ENCODE measurements around the gene QRICH1. TPM values are rescaled to one million over a fixed set of nuclear protein-coding genes. Genes with fewer than 3 reads are reported as not detected.

Gene QRICH1
- total and polyA plus RNA-seq, 2 of the 13 experiments (the other 11 are each of a cell fraction or from before 2014, with no cell fraction given): 52.6 to 102 TPM

DNA sequence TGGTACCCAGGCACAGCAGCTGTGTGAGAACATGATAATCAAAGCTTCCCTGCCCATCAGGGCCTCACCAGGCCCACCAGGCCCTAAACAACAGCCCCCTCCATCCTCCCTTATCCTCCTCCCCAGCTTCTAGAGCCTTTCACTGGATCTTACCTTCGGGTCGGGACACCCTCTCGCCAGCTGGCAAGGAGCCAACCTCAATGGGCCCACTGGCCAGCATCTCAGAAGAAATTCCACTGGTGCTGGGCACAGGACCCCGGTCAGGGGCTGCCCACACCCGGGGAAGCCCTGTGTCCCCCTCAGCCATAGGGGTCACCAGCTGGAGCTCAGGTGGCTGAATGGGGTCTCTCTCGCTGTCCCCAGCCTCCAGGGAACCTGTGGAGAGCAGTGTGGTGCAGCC, 17.5 kb upstream of the QRICH1 start:
- Histone ChIP-seq H3K4me2 (ENCODE audit: low read depth, low read length) (no peak overlapping the region), H3K27ac (ENCODE audit: extremely low read length, insufficient read depth, low read length) (no peak overlapping the region), H4K20me1 (ENCODE audit: insufficient read depth, low read length) (no peaks in the 10 kb centered on the region), H3K27me3 (ENCODE audit: control insufficient read depth in 1 of 2, insufficient read depth in 2 of 2, low read length in 2 of 2) (no peaks in the 10 kb centered on the region), H3K36me3 (replicated peaks in 1 of 2; ENCODE audit: control insufficient read depth in 1 of 2, insufficient read depth in 2 of 2, low read length in 2 of 2) (peaks cover 48 to 75% of the 10 kb centered on the region in 2 experiments), H3K4me1 (ENCODE audit: insufficient read depth, low read length) (no peaks in the 10 kb centered on the region), H3K9ac (ENCODE audit: insufficient read depth, low read depth, low read length) (no peak overlapping the region), H3K79me2 (ENCODE audit: insufficient read depth, low read length) (no peaks in the 10 kb centered on the region), H2AFZ (ENCODE audit: low read length) (no peak overlapping the region), H3K9me3 (ENCODE audit: low read length) (no peaks in the 10 kb centered on the region), H3K4me3 (replicated peaks in 1 of 3; ENCODE audit: insufficient read depth in 1 of 3, low read depth in 2 of 3, low read length in 3 of 3) (no peak overlapping the region)
- intact Hi-C loops (cut with micrococcal nuclease; ENCODE audit: unreplicated experiment) (no loop called here), in situ Hi-C loops (cut with HindIII; ENCODE audit: extremely low pct_ligation_motif_present, low pct_unique_long_range_greater_than_20kb) (no loop called here)
- FAIRE-seq (no peak), DNase-seq (ENCODE audit: low spot score) (no peak), ATAC-seq (no peak)
- CTCF ChIA-PET (ENCODE audit: low intra/inter-chr PET ratio, low total read pairs): no interaction called here
- WGBS (ENCODE audit: low lambda C conversion rate): 91% methylated on average over 4 of the region's 6 CpGs
- no TSS peak for BruUV-seq (replicated peaks)
- TF ChIP-seq NCOR1 (IDR thresholded peaks at IDR 0.05; ENCODE audit: borderline replicate concordance, low read length): no peak
- TF ChIP-seq KAT7 (CRISPR knock-in tag; IDR thresholded peaks at IDR 0.05; ENCODE audit: borderline replicate concordance): no peak
- TF ChIP-seq, protein P1, sequence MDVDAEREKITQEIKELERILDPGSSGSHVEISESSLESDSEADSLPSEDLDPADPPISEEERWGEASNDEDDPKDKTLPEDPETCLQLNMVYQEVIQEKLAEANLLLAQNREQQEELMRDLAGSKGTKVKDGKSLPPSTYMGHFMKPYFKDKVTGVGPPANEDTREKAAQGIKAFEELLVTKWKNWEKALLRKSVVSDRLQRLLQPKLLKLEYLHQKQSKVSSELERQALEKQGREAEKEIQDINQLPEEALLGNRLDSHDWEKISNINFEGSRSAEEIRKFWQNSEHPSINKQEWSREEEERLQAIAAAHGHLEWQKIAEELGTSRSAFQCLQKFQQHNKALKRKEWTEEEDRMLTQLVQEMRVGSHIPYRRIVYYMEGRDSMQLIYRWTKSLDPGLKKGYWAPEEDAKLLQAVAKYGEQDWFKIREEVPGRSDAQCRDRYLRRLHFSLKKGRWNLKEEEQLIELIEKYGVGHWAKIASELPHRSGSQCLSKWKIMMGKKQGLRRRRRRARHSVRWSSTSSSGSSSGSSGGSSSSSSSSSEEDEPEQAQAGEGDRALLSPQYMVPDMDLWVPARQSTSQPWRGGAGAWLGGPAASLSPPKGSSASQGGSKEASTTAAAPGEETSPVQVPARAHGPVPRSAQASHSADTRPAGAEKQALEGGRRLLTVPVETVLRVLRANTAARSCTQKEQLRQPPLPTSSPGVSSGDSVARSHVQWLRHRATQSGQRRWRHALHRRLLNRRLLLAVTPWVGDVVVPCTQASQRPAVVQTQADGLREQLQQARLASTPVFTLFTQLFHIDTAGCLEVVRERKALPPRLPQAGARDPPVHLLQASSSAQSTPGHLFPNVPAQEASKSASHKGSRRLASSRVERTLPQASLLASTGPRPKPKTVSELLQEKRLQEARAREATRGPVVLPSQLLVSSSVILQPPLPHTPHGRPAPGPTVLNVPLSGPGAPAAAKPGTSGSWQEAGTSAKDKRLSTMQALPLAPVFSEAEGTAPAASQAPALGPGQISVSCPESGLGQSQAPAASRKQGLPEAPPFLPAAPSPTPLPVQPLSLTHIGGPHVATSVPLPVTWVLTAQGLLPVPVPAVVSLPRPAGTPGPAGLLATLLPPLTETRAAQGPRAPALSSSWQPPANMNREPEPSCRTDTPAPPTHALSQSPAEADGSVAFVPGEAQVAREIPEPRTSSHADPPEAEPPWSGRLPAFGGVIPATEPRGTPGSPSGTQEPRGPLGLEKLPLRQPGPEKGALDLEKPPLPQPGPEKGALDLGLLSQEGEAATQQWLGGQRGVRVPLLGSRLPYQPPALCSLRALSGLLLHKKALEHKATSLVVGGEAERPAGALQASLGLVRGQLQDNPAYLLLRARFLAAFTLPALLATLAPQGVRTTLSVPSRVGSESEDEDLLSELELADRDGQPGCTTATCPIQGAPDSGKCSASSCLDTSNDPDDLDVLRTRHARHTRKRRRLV (CRISPR knock-in tag; IDR thresholded peaks at IDR 0.05): no peak
- no peak for TF ChIP-seq ZSCAN12 (CRISPR knock-in tag; IDR thresholded peaks at IDR 0.05)
- no peak for TF ChIP-seq BHLHE40 (IDR thresholded peaks at IDR 0.05; ENCODE audit: low read length)
- TF ChIP-seq ZNF121 (CRISPR knock-in tag; IDR thresholded peaks at IDR 0.05): no peak
- TF ChIP-seq NR2F1 (CRISPR knock-in tag; IDR thresholded peaks at IDR 0.05): no peak
- TF ChIP-seq MEIS1 (CRISPR knock-in tag; IDR thresholded peaks at IDR 0.05; ENCODE audit: borderline replicate concordance): no peak
- no peak for TF ChIP-seq POLR2AphosphoS2 (IDR thresholded peaks at IDR 0.05; ENCODE audit: low read depth, low read length)
- no peak for TF ChIP-seq GABPA (IDR thresholded peaks at IDR 0.05; ENCODE audit: low read depth, low read length)
- no peak for TF ChIP-seq GABPA (CRISPR knock-in tag; IDR thresholded peaks at IDR 0.05; ENCODE audit: low read depth)
- no peak for TF ChIP-seq ATRX (CRISPR knock-in tag; IDR thresholded peaks at IDR 0.05; ENCODE audit: borderline replicate concordance)
- TF ChIP-seq, protein P2, sequence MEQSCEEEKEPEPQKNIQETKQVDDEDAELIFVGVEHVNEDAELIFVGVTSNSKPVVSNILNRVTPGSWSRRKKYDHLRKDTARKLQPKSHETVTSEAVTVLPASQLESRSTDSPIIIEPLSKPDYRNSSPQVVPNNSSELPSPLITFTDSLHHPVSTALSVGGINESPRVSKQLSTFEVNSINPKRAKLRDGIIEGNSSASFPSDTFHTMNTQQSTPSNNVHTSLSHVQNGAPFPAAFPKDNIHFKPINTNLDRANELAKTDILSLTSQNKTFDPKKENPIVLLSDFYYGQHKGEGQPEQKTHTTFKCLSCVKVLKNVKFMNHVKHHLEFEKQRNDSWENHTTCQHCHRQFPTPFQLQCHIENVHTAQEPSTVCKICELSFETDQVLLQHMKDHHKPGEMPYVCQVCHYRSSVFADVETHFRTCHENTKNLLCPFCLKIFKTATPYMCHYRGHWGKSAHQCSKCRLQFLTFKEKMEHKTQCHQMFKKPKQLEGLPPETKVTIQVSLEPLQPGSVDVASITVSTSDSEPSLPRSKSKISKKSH (CRISPR knock-in tag; IDR thresholded peaks at IDR 0.05; ENCODE audit: borderline replicate concordance): no peak
- TF ChIP-seq TAF1 (CRISPR knock-in tag; IDR thresholded peaks at IDR 0.05): no peak
- TF ChIP-seq ZNF615 (CRISPR knock-in tag; IDR thresholded peaks at IDR 0.05; ENCODE audit: borderline replicate concordance): no peak
- no peak for TF ChIP-seq YY1 (IDR thresholded peaks at IDR 0.05; ENCODE audit: insufficient read depth, insufficient replicate concordance, low read depth, low read length)
- TF ChIP-seq, protein P3, sequence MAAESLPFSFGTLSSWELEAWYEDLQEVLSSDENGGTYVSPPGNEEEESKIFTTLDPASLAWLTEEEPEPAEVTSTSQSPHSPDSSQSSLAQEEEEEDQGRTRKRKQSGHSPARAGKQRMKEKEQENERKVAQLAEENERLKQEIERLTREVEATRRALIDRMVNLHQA (CRISPR knock-in tag; IDR thresholded peaks at IDR 0.05): no peak
- no peak for TF ChIP-seq ZNF207 (IDR thresholded peaks at IDR 0.05; ENCODE audit: borderline replicate concordance)
- no peak for TF ChIP-seq KLF9 (CRISPR knock-in tag; IDR thresholded peaks at IDR 0.05; ENCODE audit: low read depth)
- POLR2A ChIA-PET: interaction anchor here (0.8 to 10.0 kb wide), 2 partner anchors 10 to 17 kb away, joined by 3 to 91 read pairs; partner anchors contain the start of genes QRICH1 and USP19

All from HepG2 (cell line).